ENCODE results near the gene ZNF256. TPM values are rescaled to one million over a fixed set of nuclear protein-coding genes. Genes with fewer than 3 reads are reported as not detected.

The ZNF256 gene
- total and polyA plus RNA-seq, 2 of the 13 experiments (the other 11 are each of a cell fraction or from before 2014, with no cell fraction given), result 3.8 to 6.0 TPM

GRCh38 chr19:57947419-57948134, at the start of gene ZNF256 (continued):
- TF ChIP-seq, protein P1, sequence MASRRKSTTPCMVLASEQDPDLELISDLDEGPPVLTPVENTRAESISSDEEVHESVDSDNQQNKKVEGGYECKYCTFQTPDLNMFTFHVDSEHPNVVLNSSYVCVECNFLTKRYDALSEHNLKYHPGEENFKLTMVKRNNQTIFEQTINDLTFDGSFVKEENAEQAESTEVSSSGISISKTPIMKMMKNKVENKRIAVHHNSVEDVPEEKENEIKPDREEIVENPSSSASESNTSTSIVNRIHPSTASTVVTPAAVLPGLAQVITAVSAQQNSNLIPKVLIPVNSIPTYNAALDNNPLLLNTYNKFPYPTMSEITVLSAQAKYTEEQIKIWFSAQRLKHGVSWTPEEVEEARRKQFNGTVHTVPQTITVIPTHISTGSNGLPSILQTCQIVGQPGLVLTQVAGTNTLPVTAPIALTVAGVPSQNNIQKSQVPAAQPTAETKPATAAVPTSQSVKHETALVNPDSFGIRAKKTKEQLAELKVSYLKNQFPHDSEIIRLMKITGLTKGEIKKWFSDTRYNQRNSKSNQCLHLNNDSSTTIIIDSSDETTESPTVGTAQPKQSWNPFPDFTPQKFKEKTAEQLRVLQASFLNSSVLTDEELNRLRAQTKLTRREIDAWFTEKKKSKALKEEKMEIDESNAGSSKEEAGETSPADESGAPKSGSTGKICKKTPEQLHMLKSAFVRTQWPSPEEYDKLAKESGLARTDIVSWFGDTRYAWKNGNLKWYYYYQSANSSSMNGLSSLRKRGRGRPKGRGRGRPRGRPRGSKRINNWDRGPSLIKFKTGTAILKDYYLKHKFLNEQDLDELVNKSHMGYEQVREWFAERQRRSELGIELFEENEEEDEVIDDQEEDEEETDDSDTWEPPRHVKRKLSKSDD (CRISPR knock-in tag; IDR thresholded peaks at IDR 0.05; ENCODE audit: low read depth), result no peak
- TF ChIP-seq FOXO1 (CRISPR knock-in tag; IDR thresholded peaks at IDR 0.05) (no peak; the same call in 1 of the 2 replicates), ESRRA (CRISPR knock-in tag; IDR thresholded peaks at IDR 0.05; ENCODE audit: low read depth) (no peak; the same call in 1 of the 2 replicates), SP4 (CRISPR knock-in tag; IDR thresholded peaks at IDR 0.05) (0 out of 2 replicates have a peak, but pooled peaks have one; percentile 79), CHD4 (IDR thresholded peaks at IDR 0.05; ENCODE audit: borderline replicate concordance, low read length) (peak; percentile 38; the same call in 1 of the 2 replicates), MIER3 (CRISPR knock-in tag; IDR thresholded peaks at IDR 0.05; ENCODE audit: borderline replicate concordance) (peak; percentile 89; the same call in 1 of the 2 replicates), ZNF546 (CRISPR knock-in tag; conservative IDR thresholded peaks at IDR 0.05) (no peak), ZNF619 (CRISPR knock-in tag; IDR thresholded peaks at IDR 0.05) (peak; percentile 35; the same call in 1 of the 2 replicates), KMT2A (CRISPR knock-in tag; IDR thresholded peaks at IDR 0.05) (peak; percentile 21; the same call in 1 of the 2 replicates), DNMT3B (CRISPR knock-in tag; conservative IDR thresholded peaks at IDR 0.05) (no peak), DRAP1 (CRISPR knock-in tag; IDR thresholded peaks at IDR 0.05) (peak; percentile 55; the same call in 1 of the 2 replicates), NONO (IDR thresholded peaks at IDR 0.05) (no peak), NONO (CRISPR knock-in tag; conservative IDR thresholded peaks at IDR 0.05) (peak; percentile 72), THAP9 (CRISPR knock-in tag; IDR thresholded peaks at IDR 0.05; ENCODE audit: borderline replicate concordance) (peak; percentile 81; the same call in 1 of the 2 replicates), RBAK (CRISPR knock-in tag; IDR thresholded peaks at IDR 0.05) (no peak), TEAD3 (CRISPR knock-in tag; optimal IDR thresholded peaks at IDR 0.05; ENCODE audit: borderline replicate concordance) (no peak), KLF6 (CRISPR knock-in tag; IDR thresholded peaks at IDR 0.05) (peak; percentile 59; the same call in 1 of the 2 replicates)
- TF ChIP-seq, protein P2, sequence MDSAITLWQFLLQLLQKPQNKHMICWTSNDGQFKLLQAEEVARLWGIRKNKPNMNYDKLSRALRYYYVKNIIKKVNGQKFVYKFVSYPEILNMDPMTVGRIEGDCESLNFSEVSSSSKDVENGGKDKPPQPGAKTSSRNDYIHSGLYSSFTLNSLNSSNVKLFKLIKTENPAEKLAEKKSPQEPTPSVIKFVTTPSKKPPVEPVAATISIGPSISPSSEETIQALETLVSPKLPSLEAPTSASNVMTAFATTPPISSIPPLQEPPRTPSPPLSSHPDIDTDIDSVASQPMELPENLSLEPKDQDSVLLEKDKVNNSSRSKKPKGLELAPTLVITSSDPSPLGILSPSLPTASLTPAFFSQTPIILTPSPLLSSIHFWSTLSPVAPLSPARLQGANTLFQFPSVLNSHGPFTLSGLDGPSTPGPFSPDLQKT (CRISPR knock-in tag; IDR thresholded peaks at IDR 0.05; ENCODE audit: borderline replicate concordance), result no peak
- TF ChIP-seq, protein P3, sequence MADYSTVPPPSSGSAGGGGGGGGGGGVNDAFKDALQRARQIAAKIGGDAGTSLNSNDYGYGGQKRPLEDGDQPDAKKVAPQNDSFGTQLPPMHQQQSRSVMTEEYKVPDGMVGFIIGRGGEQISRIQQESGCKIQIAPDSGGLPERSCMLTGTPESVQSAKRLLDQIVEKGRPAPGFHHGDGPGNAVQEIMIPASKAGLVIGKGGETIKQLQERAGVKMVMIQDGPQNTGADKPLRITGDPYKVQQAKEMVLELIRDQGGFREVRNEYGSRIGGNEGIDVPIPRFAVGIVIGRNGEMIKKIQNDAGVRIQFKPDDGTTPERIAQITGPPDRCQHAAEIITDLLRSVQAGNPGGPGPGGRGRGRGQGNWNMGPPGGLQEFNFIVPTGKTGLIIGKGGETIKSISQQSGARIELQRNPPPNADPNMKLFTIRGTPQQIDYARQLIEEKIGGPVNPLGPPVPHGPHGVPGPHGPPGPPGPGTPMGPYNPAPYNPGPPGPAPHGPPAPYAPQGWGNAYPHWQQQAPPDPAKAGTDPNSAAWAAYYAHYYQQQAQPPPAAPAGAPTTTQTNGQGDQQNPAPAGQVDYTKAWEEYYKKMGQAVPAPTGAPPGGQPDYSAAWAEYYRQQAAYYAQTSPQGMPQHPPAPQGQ (CRISPR knock-in tag; IDR thresholded peaks at IDR 0.05; ENCODE audit: borderline replicate concordance), result no peak
- TF ChIP-seq, protein P4, sequence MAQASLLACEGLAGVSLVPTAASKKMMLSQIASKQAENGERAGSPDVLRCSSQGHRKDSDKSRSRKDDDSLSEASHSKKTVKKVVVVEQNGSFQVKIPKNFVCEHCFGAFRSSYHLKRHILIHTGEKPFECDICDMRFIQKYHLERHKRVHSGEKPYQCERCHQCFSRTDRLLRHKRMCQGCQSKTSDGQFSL (CRISPR knock-in tag; IDR thresholded peaks at IDR 0.05), result no peak

Measured in HepG2 (cell line).